Stomach (tissue), 4 donors: ENCODE measurements around the gene UGT1A8.

Source experiments
- POLR2A ChIP-seq, 4 donors: fragments of 450-650 bp; IDR thresholded peaks; one replicate each; pipeline ENCODE4 v1.6.1; 2016; ENCODE audit warnings: antibody characterized with exemption in 4 of 4, control low read depth in 2 of 4, mild to moderate bottlenecking in 1 of 4, moderate library complexity in 1 of 4
- TF ChIP-seq, protein P1 (sequence below), 7 experiments: fragments of 450-650 bp in 4 of 7; fragments of 200-600 bp in 3 of 7; sonication (generic) in 3 of 7; IDR thresholded peaks; one replicate each; pipeline ENCODE4 v1.5.1; 2016 to 2019; ENCODE audit warnings: antibody characterized with exemption in 7 of 7, control low read depth in 2 of 7, mild to moderate bottlenecking in 1 of 7

DNA sequence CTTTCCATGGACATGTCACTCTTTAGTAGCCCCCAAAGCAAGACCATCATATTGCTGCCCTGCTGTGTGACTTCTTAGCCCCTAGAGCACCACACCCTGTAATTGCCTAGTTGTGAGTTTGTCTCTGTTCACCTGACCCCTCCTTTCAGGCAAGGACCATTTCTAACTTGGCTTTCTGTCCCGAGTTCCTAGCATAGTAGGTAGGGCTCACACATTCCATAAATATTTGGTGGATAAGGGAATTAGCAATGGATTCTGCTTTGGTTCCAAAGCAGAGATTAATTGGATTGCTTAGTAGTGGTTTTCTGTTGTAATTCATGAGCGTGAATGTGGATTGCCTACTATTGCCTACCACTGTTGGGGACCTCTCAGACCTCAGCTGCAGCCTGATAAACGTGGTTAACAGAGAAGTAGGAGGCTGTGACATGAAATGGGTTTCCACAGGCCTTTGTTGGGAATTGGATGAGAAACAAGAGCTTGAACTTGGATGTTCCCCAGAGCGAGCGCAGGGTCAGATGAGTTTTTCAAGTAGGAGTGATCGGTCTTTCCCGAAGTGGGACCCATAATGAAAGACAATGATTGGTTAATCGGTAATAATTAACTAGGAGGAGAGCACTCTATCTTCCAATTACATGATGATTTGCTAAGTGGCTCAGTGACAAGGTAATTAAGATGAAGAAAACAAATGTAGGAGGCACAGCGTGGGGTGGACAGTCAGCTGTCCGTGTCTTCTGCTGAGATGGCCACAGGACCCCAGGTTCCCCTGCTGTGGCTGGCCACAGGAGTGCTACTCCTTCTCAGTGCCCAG is 129.2 kb downstream of the UGT1A8 start:
- TF ChIP-seq, protein P1, sequence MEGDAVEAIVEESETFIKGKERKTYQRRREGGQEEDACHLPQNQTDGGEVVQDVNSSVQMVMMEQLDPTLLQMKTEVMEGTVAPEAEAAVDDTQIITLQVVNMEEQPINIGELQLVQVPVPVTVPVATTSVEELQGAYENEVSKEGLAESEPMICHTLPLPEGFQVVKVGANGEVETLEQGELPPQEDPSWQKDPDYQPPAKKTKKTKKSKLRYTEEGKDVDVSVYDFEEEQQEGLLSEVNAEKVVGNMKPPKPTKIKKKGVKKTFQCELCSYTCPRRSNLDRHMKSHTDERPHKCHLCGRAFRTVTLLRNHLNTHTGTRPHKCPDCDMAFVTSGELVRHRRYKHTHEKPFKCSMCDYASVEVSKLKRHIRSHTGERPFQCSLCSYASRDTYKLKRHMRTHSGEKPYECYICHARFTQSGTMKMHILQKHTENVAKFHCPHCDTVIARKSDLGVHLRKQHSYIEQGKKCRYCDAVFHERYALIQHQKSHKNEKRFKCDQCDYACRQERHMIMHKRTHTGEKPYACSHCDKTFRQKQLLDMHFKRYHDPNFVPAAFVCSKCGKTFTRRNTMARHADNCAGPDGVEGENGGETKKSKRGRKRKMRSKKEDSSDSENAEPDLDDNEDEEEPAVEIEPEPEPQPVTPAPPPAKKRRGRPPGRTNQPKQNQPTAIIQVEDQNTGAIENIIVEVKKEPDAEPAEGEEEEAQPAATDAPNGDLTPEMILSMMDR (IDR thresholded peaks at IDR 0.05), result no peak
- TF ChIP-seq POLR2A (IDR thresholded peaks at IDR 0.05), result no peak
